ENCODE measurements around the gene PLCB4. TPM values are rescaled to one million over a fixed set of nuclear protein-coding genes. Genes with fewer than 3 reads are reported as not detected.

Gene PLCB4
- total RNA-seq, 1 donor from 2014 or later: 6.6 TPM

- peaks cover 66% of the 10 kb centered on the region for H3K27me3 ChIP-seq (ENCODE audit: low read depth)
- ATAC-seq (no peak), DNase-seq (no peak)
- no peaks in the 10 kb centered on the region for H3K36me3 ChIP-seq
- H3K4me3 ChIP-seq: no peak overlapping the region
- TF ChIP-seq, protein P1, sequence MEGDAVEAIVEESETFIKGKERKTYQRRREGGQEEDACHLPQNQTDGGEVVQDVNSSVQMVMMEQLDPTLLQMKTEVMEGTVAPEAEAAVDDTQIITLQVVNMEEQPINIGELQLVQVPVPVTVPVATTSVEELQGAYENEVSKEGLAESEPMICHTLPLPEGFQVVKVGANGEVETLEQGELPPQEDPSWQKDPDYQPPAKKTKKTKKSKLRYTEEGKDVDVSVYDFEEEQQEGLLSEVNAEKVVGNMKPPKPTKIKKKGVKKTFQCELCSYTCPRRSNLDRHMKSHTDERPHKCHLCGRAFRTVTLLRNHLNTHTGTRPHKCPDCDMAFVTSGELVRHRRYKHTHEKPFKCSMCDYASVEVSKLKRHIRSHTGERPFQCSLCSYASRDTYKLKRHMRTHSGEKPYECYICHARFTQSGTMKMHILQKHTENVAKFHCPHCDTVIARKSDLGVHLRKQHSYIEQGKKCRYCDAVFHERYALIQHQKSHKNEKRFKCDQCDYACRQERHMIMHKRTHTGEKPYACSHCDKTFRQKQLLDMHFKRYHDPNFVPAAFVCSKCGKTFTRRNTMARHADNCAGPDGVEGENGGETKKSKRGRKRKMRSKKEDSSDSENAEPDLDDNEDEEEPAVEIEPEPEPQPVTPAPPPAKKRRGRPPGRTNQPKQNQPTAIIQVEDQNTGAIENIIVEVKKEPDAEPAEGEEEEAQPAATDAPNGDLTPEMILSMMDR (IDR thresholded peaks at IDR 0.05): no peak
- no peak overlapping the region for H3K27ac ChIP-seq
- H3K9me3 ChIP-seq: no peaks in the 10 kb centered on the region
- peaks cover 30% of the 10 kb centered on the region for H3K4me1 ChIP-seq
- intact Hi-C loops (cut with DNase I): no loop called here
Measured at GRCh38 chr20:9514072-9514460, 445.2 kb downstream of the PLCB4 start.

- intact Hi-C loops (cut with DNase I): no loop called here
- H3K36me3 ChIP-seq: no peaks in the 10 kb centered on the region
- H3K4me3 ChIP-seq: peak within 1 kb of the TSS; percentile 29
- DNase-seq: peak; percentile 47
- peaks cover 62% of the 10 kb centered on the region for H3K27me3 ChIP-seq (ENCODE audit: low read depth)
- peak; percentile 51 to 53 for ATAC-seq
- H3K4me1 ChIP-seq: peaks cover 30% of the 10 kb centered on the region
- TF ChIP-seq, protein P1 (IDR thresholded peaks at IDR 0.05): no peak
- H3K9me3 ChIP-seq: no peaks in the 10 kb centered on the region
- H3K27ac ChIP-seq: no peak within 1 kb of the TSS
Measured at GRCh38 chr20:9514461-9515213, 445.8 kb downstream of the PLCB4 start, which contains the start of gene LAMP5. TSS of gene LAMP5 (plus strand) at chr20:9514590. CDS start at chr20:9514853, 263 bp downstream.

DNA sequence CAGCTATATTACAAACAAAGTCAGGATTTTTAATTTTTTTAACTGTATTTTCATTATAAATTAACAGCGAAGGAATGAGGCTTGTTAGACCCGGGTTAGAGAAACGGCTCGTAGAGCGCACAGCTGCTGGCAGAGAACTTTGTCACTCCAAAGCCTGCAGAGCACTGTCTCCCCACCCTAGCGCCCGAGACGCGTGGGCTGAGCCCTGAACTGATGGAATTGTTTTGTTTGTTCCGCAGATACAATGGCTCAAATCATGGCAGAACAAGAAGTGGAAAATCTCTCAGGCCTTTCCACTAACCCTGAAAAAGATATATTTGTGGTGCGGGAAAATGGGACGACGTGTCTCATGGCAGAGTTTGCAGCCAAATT lies 446.3 kb downstream of the PLCB4 start:
- H3K36me3 ChIP-seq: no peaks in the 10 kb centered on the region
- intact Hi-C loops (cut with DNase I): no loop called here
- DNase-seq (no peak), ATAC-seq (no peak)
- peaks cover 30% of the 10 kb centered on the region for H3K4me1 ChIP-seq
- H3K27ac ChIP-seq: no peak overlapping the region
- H3K27me3 ChIP-seq (ENCODE audit: low read depth): peaks cover 61% of the 10 kb centered on the region
- peak overlapping the region; percentile 29 for H3K4me3 ChIP-seq
- TF ChIP-seq, protein P1 (IDR thresholded peaks at IDR 0.05): no peak
- H3K9me3 ChIP-seq: no peaks in the 10 kb centered on the region

DNA sequence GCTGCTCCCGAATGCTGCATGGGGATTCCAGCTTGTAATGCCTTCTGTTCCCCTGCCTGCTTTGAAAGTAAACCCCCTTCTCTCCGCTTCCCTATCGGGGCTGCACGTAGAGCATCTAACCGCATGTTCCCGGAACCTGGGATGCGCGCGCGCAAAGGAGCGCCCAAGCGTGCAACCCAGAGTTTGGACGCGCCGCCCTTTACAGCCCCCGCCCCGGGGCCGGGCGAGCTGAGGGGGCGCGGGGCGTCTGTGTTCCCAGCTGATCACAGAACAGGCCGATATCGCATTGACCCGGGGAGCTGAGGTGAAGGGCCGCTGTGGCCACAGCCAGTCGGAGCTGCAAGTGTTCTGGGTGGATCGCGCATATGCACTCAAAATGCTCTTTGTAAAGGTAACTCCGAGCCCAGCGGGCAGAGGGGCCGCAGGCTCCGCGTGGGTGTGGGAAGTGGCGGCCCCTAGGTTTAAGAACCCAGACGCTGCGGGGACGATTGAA lies 446.9 kb downstream of the PLCB4 start:
- Histone ChIP-seq H3K4me3 (peak overlapping the region; percentile 35), H3K4me1 (peaks cover 30% of the 10 kb centered on the region), H3K36me3 (no peaks in the 10 kb centered on the region), H3K27me3 (ENCODE audit: low read depth) (peaks cover 61% of the 10 kb centered on the region), H3K27ac (no peak overlapping the region), H3K9me3 (no peaks in the 10 kb centered on the region)
- ATAC-seq (peak; percentile 15 to 26), DNase-seq (no peak)
- TF ChIP-seq, protein P1 (IDR thresholded peaks at IDR 0.05): no peak
- intact Hi-C loops (cut with DNase I): no loop called here

GRCh38 chr20:9516234-9516871 lies 447.5 kb downstream of the PLCB4 start:
- DNase-seq: peak; percentile 67
- Histone ChIP-seq H3K27me3 (ENCODE audit: low read depth) (peaks cover 61% of the 10 kb centered on the region), H3K4me1 (peaks cover 30% of the 10 kb centered on the region), H3K27ac (no peak overlapping the region), H3K4me3 (peak overlapping the region; percentile 35), H3K9me3 (no peaks in the 10 kb centered on the region), H3K36me3 (no peaks in the 10 kb centered on the region)
- peak; percentile 49 to 75 for ATAC-seq
- TF ChIP-seq, protein P1 (IDR thresholded peaks at IDR 0.05): no peak
- intact Hi-C loops (cut with DNase I): no loop called here

Measured in lower lobe of right lung (tissue), 2 donors.